Heart right ventricle (tissue), 16 donors: ENCODE data around the gene OR6X1. TPM values are rescaled to one million over a fixed set of nuclear protein-coding genes. Genes with fewer than 3 reads are reported as not detected.

Source experiments
- ATAC-seq, 8 donors: fragments of 200-7000 bp; cut with Tn5 transposase; one replicate each; pipeline ENCODE4 v1.9.1; 2020; ENCODE audit warnings: mild to moderate bottlenecking in 8 of 8, moderate library complexity in 8 of 8, moderate number of reproducible peaks in 1 of 8
- DNase-seq, 2 donors: peaks; one replicate each; pipeline ENCODE4 v3.0.0-alpha.2; 2020
- H3K27ac ChIP-seq, 10 donors: fragments of 200-600 bp; sonication (generic) in 2 of 10; one replicate each; pipeline versions ENCODE4 v1.5.0 to v1.8.0; 2020 to 2022; ENCODE audit warnings: mild to moderate bottlenecking in 3 of 10
- H3K27me3 ChIP-seq, 7 donors: fragments of 200-600 bp; one replicate each; pipeline ENCODE4 v1.8.0; 2021 to 2022; ENCODE audit warnings: mild to moderate bottlenecking in 2 of 7
- H3K36me3 ChIP-seq, 9 donors: fragments of 200-600 bp; sonication (generic) in 1 of 9; one replicate each; pipeline versions ENCODE4 v1.5.0 to v1.8.0; 2020 to 2022; ENCODE audit warnings: mild to moderate bottlenecking in 2 of 9
- H3K4me1 ChIP-seq, 9 donors: fragments of 200-600 bp; sonication (generic) in 1 of 9; one replicate each; pipeline versions ENCODE4 v1.5.0 to v1.8.0; 2020 to 2022; ENCODE audit warnings: mild to moderate bottlenecking in 4 of 9
- H3K4me3 ChIP-seq, 10 donors: fragments of 200-600 bp; sonication (generic) in 2 of 10; one replicate each; pipeline versions ENCODE4 v1.5.0 to v1.8.0; 2020 to 2022; ENCODE audit warnings: mild to moderate bottlenecking in 7 of 10, moderate library complexity in 2 of 10
- H3K9me3 ChIP-seq, 11 donors: fragments of 200-600 bp in 10 of 11; sonication (generic) in 2 of 11; one replicate each; pipeline versions ENCODE4 v1.5.0 to v1.8.0; 2013 to 2022; ENCODE audit warnings: mild to moderate bottlenecking in 2 of 11, control low read depth in 1 of 11, moderate library complexity in 1 of 11
- CTCF ChIP-seq, 9 donors: fragments of 200-600 bp; sonication (generic) in 2 of 9; IDR thresholded peaks; one replicate each; pipeline versions ENCODE4 v1.5.0 to v1.8.0; 2021 to 2022; ENCODE audit warnings: antibody characterized with exemption in 9 of 9, mild to moderate bottlenecking in 5 of 9, moderate library complexity in 1 of 9
- WGBS, 2 donors: extraction: QIAGEN DNeasy Blood & Tissue Kit; methylation state at CpG; one replicate each; pipeline ENCODE4 v1.1.7; 2013; ENCODE audit warnings: inconsistent platforms in 1 of 2; 5-methylcytosine and 5-hydroxymethylcytosine counted together
- intact Hi-C, 10 donors: fragments of 100-400 bp; cut with DNase I; formaldehyde crosslinking; loops; one replicate each; pipeline versions ENCODE4 v1.11.1 to v1.14.2; 2022
- polyA plus RNA-seq, 2 donors: library from polyadenylated mRNA; stranded (reverse); fragments of 200-250 nt; gene quantifications; one replicate each; pipeline ENCODE4 v1.2.3, GENCODE V29; 2013
- total RNA-seq, 10 donors: library from RNA; stranded (reverse); fragmentation: NEBNext Ultra II Directional in 3 of 10; extraction: Animal tissue kit (Norgen Biotek cat#: 25700) in 3 of 10; gene quantifications; one replicate each; pipeline versions ENCODE4 v1.2.1 to v1.2.4, GENCODE V29; 2021 to 2023
- donor health status: Arrhythmogenic right ventricular cardiomyopathy.
- donor health status: ischemic (EF 13 %, LVEDD 7.1; RV severe dilation, severe dysfunction).
- donor health status: healthy with polysubstance abuse.
- donor health status: DM: no; HTN: yes; CAD: no.
- donor health status: DM: no; HTN: no; CAD: no.
- donor health status: ischemic (EF 25% LVEDD 6.9; RV normal size, moderate dysfunction).
- donor health status: ischemic (EF 25% LVEDD 5.7; RV mildly dilated, moderate dysfunction).
- donor health status: healthy.
- donor health status: DM: yes; HTN: yes; CAD: no.
- donor health status: Ischemic cardiomyopathy.
- donor health status: ischemic (EF 35%, LVEDD 5.7; RV mildly dilated, moderate dysfunction).
- donor health status: nonischemic (EF 11% LVEDD 7.7; RV severe dilation, severe dysfunction).
- donor health status: DM: yes; HTN: yes; CAD: no.
- donor health status: PGD.
- donor health status: ischemic (EF 29% LVEDD 5.4; RV normal size, mild dysfunction).
- donor health status: nonischemic (EF 23%, LVEDD 6.1; RV moderate dilation, normal function).

Gene OR6X1
- total and polyA plus RNA-seq, 12 donors = not detected

- intact Hi-C loops = no loop called here
- ATAC-seq (no peak), DNase-seq (no peak)
- no peaks in the 10 kb centered on the region for H3K4me1 ChIP-seq
- H3K27ac ChIP-seq = no peak overlapping the region
- peaks cover 0 to 2% (median 0%) of the 10 kb centered on the region in 7 donors for H3K27me3 ChIP-seq
- no peak for TF ChIP-seq CTCF (IDR thresholded peaks at IDR 0.05)
- H3K9me3 ChIP-seq = no peaks in the 10 kb centered on the region
- no peaks in the 10 kb centered on the region for H3K36me3 ChIP-seq
- H3K4me3 ChIP-seq = no peak overlapping the region
- 44 to 75% methylated on average over 1 of the region's 1 CpG for WGBS, 2 donors
These were observed 21.0 kb upstream of the OR6X1 start for GRCh38 chr11:123775289-123775688.

DNA sequence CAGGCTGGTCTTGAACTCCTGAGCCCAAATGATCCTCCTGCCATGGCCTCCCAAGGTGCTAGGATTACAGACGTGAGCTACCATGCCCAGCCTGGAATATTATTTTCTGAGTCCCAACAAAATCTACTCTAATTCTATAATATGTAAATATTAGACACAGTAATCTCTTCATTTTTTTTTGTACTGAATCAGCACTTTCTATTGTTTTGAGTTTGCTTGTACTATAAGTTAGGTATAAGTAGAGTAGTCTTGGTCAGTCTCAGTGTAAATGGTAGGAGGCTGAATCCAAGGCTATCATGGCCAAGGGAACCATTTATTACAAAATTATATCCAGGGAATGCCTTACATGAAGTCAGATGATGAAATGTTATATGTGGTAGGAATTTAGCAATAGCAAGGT lies 19.6 kb upstream of the OR6X1 start:
- no peak overlapping the region for H3K27ac ChIP-seq
- no peak for DNase-seq
- WGBS, 2 donors = 67 to 86% methylated on average over 1 of the region's 1 CpG
- H3K36me3 ChIP-seq = no peaks in the 10 kb centered on the region
- no peak for TF ChIP-seq CTCF (IDR thresholded peaks at IDR 0.05)
- H3K9me3 ChIP-seq = no peaks in the 10 kb centered on the region
- H3K4me3 ChIP-seq = no peak overlapping the region
- no peaks in the 10 kb centered on the region for H3K4me1 ChIP-seq
- peaks cover 0 to 2% (median 0%) of the 10 kb centered on the region in 7 donors for H3K27me3 ChIP-seq
- no peak for ATAC-seq
- intact Hi-C loops = no loop called here

- Histone ChIP-seq H3K4me1 (no peaks in the 10 kb centered on the region), H3K27me3 (peaks cover 0 to 2% (median 0%) of the 10 kb centered on the region in 7 donors), H3K36me3 (no peaks in the 10 kb centered on the region), H3K27ac (no peak overlapping the region), H3K4me3 (no peak overlapping the region), H3K9me3 (no peaks in the 10 kb centered on the region)
- whole genome bisulfite sequencing, 2 donors = 74 to 81% methylated on average over 2 of the region's 2 CpGs
- intact Hi-C loops = no loop called here
- TF ChIP-seq CTCF (IDR thresholded peaks at IDR 0.05) = no peak
- no peak for DNase-seq
- ATAC-seq = no peak
These were observed 18.7 kb upstream of the OR6X1 start for GRCh38 chr11:123773026-123773425.

GRCh38 chr11:123771664-123772063 lies 17.3 kb upstream of the OR6X1 start:
- Histone ChIP-seq H3K27ac (no peak overlapping the region), H3K4me3 (no peak overlapping the region), H3K27me3 (peaks cover 0 to under 1% (median 0%) of the 10 kb centered on the region in 7 donors), H3K36me3 (no peaks in the 10 kb centered on the region), H3K9me3 (no peaks in the 10 kb centered on the region), H3K4me1 (no peaks in the 10 kb centered on the region)
- no peak for TF ChIP-seq CTCF (IDR thresholded peaks at IDR 0.05)
- DNase-seq = no peak
- no peak for ATAC-seq
- intact Hi-C loops = no loop called here
- 96 to 98% methylated on average over 3 of the region's 3 CpGs for WGBS, 2 donors

- intact Hi-C loops = no loop called here
These were observed 16.4 kb upstream of the OR6X1 start for GRCh38 chr11:123770712-123771111.

More at GRCh38 chr11:123770712-123771111, 16.4 kb upstream of the OR6X1 start:
- no peak for TF ChIP-seq CTCF (IDR thresholded peaks at IDR 0.05)
- H3K4me1 ChIP-seq = no peaks in the 10 kb centered on the region
- no peak overlapping the region for H3K4me3 ChIP-seq
- DNase-seq = no peak
- no peaks in the 10 kb centered on the region for H3K27me3 ChIP-seq
- H3K9me3 ChIP-seq = no peaks in the 10 kb centered on the region
- H3K27ac ChIP-seq = no peak overlapping the region
- H3K36me3 ChIP-seq = no peaks in the 10 kb centered on the region
- ATAC-seq = no peak
